SK-N-SH treated with all-trans-retinoic acid at 6 μM for 48 hours (cell line): ENCODE results near the gene SLC16A10.

Experiments
- ATAC-seq: fragments of 200-7000 bp; cut with Tn5 transposase; 3 replicates; pipeline ENCODE4 v1.9.1; 2020; ENCODE audit warnings: mild to moderate bottlenecking, moderate library complexity
- ARNTL ChIP-seq: fragments of 450-650 bp; formaldehyde crosslinking; IDR thresholded peaks from 2 replicates; pipeline ENCODE4 v1.5.0; 2020; ENCODE audit warnings: low read depth, mild to moderate bottlenecking, moderate library complexity, borderline replicate concordance
- CSDC2 ChIP-seq: fragments of 250-450 bp; sonication (Bioruptor Pico); IDR thresholded peaks from 2 replicates; pipeline ENCODE4 v1.5.0; 2020; ENCODE audit warnings: mild to moderate bottlenecking, moderate library complexity
- CSRNP3 ChIP-seq: fragments of 250-450 bp; sonication (Bioruptor Pico); IDR thresholded peaks from 2 replicates; pipeline ENCODE4 v1.5.1; 2021; ENCODE audit warnings: mild to moderate bottlenecking, moderate library complexity
- ESRRG ChIP-seq: fragments of 250-450 bp; sonication (Bioruptor Pico); IDR thresholded peaks from 2 replicates; pipeline ENCODE4 v1.6.1; 2021; ENCODE audit warnings: mild to moderate bottlenecking
- GLIS3 ChIP-seq: fragments of 250-450 bp; sonication (Bioruptor Pico); IDR thresholded peaks from 2 replicates; pipeline ENCODE4 v1.5.0; 2020; ENCODE audit warnings: mild to moderate bottlenecking, moderate library complexity
- ISL1 ChIP-seq: fragments of 250-450 bp; sonication (Bioruptor Pico); IDR thresholded peaks from 2 replicates; pipeline ENCODE4 v2.1.2; 2022; ENCODE audit warnings: mild to moderate bottlenecking, moderate library complexity
- OSR1 ChIP-seq: fragments of 250-450 bp; sonication (Bioruptor Pico); IDR thresholded peaks from 2 replicates; pipeline ENCODE4 v1.8.0; 2022; ENCODE audit warnings: moderate library complexity, mild to moderate bottlenecking, inconsistent platforms
- PPARA ChIP-seq: fragments of 250-450 bp; sonication (Bioruptor Pico); IDR thresholded peaks from 2 replicates; pipeline ENCODE4 v1.5.0; 2020; ENCODE audit warnings: mild to moderate bottlenecking, borderline replicate concordance
- SNAI2 ChIP-seq: fragments of 250-450 bp; sonication (Bioruptor Pico); IDR thresholded peaks from 2 replicates; pipeline ENCODE4 v1.5.0; 2020; ENCODE audit warnings: mild to moderate bottlenecking, moderate library complexity
- TCF4 ChIP-seq: fragments of 250-450 bp; sonication (Bioruptor Pico); IDR thresholded peaks from 2 replicates; pipeline ENCODE4 v1.8.0; 2021; ENCODE audit warnings: mild to moderate bottlenecking, moderate library complexity, borderline replicate concordance
- TOX ChIP-seq: fragments of 250-450 bp; sonication (Bioruptor Pico); IDR thresholded peaks from 2 replicates; pipeline ENCODE4 v1.8.0; 2021; ENCODE audit warnings: mild to moderate bottlenecking, moderate library complexity, borderline replicate concordance
- ZC3H10 ChIP-seq: fragments of 250-450 bp; sonication (Bioruptor Pico); IDR thresholded peaks from 2 replicates; pipeline ENCODE4 v1.5.1; 2021; ENCODE audit warnings: mild to moderate bottlenecking, moderate library complexity
- ZFP3 ChIP-seq: fragments of 250-450 bp; sonication (Bioruptor Pico); IDR thresholded peaks from 2 replicates; pipeline ENCODE4 v1.5.0; 2020; ENCODE audit warnings: mild to moderate bottlenecking, moderate library complexity
- ZFP30 ChIP-seq: fragments of 450-650 bp; formaldehyde crosslinking; IDR thresholded peaks from 2 replicates; pipeline ENCODE4 v1.5.0; 2022; ENCODE audit warnings: mild to moderate bottlenecking, moderate library complexity
- ZNF565 ChIP-seq: fragments of 450-650 bp; formaldehyde crosslinking; conservative IDR thresholded peaks from 2 replicates; pipeline ENCODE4 v1.5.0; 2020; ENCODE audit warnings: low read depth, mild to moderate bottlenecking, moderate library complexity
- ZNF70 ChIP-seq: fragments of 450-650 bp; formaldehyde crosslinking; IDR thresholded peaks from 2 replicates; pipeline ENCODE4 v1.5.0; 2020; ENCODE audit warnings: mild to moderate bottlenecking, moderate library complexity
- ZNF8 ChIP-seq: fragments of 450-650 bp; formaldehyde crosslinking; IDR thresholded peaks from 2 replicates; pipeline ENCODE4 v1.5.0; 2020; ENCODE audit warnings: mild to moderate bottlenecking, moderate library complexity
- TF ChIP-seq, protein P1 (sequence below): fragments of 250-450 bp; sonication (Bioruptor Pico); IDR thresholded peaks from 2 replicates; pipeline ENCODE4 v1.5.1; 2020; ENCODE audit warnings: low read depth, mild to moderate bottlenecking, moderate library complexity
- TF ChIP-seq, protein P2 (sequence below): fragments of 250-450 bp; sonication (Bioruptor Pico); IDR thresholded peaks from 2 replicates; pipeline ENCODE4 v1.8.0; 2020; ENCODE audit warnings: mild to moderate bottlenecking, moderate library complexity, borderline replicate concordance
- TF ChIP-seq, protein P3 (sequence below): fragments of 250-450 bp; sonication (Bioruptor Pico); IDR thresholded peaks from 2 replicates; pipeline ENCODE4 v1.8.0; 2021; ENCODE audit warnings: low read depth, mild to moderate bottlenecking, moderate library complexity, borderline replicate concordance
- TF ChIP-seq, protein P4 (sequence below): fragments of 250-450 bp; sonication (Bioruptor Pico); IDR thresholded peaks from 2 replicates; pipeline ENCODE4 v1.5.0; 2020; ENCODE audit warnings: mild to moderate bottlenecking, moderate library complexity

SLC16A10 gene

DNA sequence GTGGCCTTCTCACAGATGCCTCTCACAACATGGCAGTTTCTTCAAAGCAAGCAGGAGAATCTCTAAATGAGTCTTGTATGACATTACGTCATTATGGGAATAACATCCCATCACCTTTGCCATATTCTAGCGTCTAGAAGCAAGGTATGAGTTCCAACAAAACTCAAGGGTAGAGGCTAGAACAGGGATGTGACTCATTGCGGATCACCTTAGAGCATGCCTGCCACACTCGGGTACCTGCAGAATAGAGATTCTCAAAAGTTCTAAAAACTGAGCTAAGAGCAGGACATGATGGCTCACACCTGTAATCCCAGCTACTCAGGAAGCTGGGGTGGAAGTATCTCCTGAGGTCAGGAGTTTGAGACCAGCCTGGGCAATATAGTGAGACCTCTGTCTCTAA lies 182.8 kb downstream of the SLC16A10 start:
- ATAC-seq, result no peak
- TF ChIP-seq ZFP3 (CRISPR knock-in tag) (no peak), TCF4 (no peak), PPARA (CRISPR knock-in tag) (no peak), GLIS3 (CRISPR knock-in tag) (no peak), OSR1 (CRISPR knock-in tag) (no peak), ZNF70 (CRISPR knock-in tag) (no peak), ISL1 (no peak), SNAI2 (no peak), ESRRG (no peak), CSDC2 (CRISPR knock-in tag) (no peak), TOX (no peak), ARNTL (no peak), ZNF565 (no peak), ZC3H10 (no peak)
- TF ChIP-seq, protein P1, sequence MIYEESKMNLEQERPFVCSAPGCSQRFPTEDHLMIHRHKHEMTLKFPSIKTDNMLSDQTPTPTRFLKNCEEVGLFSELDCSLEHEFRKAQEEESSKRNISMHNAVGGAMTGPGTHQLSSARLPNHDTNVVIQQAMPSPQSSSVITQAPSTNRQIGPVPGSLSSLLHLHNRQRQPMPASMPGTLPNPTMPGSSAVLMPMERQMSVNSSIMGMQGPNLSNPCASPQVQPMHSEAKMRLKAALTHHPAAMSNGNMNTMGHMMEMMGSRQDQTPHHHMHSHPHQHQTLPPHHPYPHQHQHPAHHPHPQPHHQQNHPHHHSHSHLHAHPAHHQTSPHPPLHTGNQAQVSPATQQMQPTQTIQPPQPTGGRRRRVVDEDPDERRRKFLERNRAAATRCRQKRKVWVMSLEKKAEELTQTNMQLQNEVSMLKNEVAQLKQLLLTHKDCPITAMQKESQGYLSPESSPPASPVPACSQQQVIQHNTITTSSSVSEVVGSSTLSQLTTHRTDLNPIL (CRISPR knock-in tag), result no peak
- TF ChIP-seq, protein P2, sequence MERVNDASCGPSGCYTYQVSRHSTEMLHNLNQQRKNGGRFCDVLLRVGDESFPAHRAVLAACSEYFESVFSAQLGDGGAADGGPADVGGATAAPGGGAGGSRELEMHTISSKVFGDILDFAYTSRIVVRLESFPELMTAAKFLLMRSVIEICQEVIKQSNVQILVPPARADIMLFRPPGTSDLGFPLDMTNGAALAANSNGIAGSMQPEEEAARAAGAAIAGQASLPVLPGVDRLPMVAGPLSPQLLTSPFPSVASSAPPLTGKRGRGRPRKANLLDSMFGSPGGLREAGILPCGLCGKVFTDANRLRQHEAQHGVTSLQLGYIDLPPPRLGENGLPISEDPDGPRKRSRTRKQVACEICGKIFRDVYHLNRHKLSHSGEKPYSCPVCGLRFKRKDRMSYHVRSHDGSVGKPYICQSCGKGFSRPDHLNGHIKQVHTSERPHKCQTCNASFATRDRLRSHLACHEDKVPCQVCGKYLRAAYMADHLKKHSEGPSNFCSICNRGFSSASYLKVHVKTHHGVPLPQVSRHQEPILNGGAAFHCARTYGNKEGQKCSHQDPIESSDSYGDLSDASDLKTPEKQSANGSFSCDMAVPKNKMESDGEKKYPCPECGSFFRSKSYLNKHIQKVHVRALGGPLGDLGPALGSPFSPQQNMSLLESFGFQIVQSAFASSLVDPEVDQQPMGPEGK (CRISPR knock-in tag), result no peak
- TF ChIP-seq, protein P3, sequence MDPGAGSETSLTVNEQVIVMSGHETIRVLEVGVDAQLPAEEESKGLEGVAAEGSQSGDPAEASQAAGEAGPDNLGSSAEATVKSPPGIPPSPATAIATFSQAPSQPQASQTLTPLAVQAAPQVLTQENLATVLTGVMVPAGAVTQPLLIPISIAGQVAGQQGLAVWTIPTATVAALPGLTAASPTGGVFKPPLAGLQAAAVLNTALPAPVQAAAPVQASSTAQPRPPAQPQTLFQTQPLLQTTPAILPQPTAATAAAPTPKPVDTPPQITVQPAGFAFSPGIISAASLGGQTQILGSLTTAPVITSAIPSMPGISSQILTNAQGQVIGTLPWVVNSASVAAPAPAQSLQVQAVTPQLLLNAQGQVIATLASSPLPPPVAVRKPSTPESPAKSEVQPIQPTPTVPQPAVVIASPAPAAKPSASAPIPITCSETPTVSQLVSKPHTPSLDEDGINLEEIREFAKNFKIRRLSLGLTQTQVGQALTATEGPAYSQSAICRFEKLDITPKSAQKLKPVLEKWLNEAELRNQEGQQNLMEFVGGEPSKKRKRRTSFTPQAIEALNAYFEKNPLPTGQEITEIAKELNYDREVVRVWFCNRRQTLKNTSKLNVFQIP (CRISPR knock-in tag), result no peak
- TF ChIP-seq, protein P4, sequence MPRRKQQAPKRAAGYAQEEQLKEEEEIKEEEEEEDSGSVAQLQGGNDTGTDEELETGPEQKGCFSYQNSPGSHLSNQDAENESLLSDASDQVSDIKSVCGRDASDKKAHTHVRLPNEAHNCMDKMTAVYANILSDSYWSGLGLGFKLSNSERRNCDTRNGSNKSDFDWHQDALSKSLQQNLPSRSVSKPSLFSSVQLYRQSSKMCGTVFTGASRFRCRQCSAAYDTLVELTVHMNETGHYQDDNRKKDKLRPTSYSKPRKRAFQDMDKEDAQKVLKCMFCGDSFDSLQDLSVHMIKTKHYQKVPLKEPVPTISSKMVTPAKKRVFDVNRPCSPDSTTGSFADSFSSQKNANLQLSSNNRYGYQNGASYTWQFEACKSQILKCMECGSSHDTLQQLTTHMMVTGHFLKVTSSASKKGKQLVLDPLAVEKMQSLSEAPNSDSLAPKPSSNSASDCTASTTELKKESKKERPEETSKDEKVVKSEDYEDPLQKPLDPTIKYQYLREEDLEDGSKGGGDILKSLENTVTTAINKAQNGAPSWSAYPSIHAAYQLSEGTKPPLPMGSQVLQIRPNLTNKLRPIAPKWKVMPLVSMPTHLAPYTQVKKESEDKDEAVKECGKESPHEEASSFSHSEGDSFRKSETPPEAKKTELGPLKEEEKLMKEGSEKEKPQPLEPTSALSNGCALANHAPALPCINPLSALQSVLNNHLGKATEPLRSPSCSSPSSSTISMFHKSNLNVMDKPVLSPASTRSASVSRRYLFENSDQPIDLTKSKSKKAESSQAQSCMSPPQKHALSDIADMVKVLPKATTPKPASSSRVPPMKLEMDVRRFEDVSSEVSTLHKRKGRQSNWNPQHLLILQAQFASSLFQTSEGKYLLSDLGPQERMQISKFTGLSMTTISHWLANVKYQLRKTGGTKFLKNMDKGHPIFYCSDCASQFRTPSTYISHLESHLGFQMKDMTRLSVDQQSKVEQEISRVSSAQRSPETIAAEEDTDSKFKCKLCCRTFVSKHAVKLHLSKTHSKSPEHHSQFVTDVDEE (CRISPR knock-in tag), result no peak

GRCh38 chr6:111274593-111275217 lies 187.4 kb downstream of the SLC16A10 start:
- ATAC-seq, result no peak
- TF ChIP-seq PPARA (CRISPR knock-in tag) (no peak), ZFP30 (no peak), ZNF8 (CRISPR knock-in tag) (no peak), ZFP3 (CRISPR knock-in tag) (no peak), ZC3H10 (no peak), TOX (no peak), ESRRG (no peak), TCF4 (no peak), OSR1 (CRISPR knock-in tag) (no peak), ZNF565 (no peak), CSRNP3 (CRISPR knock-in tag) (no peak), ZNF70 (CRISPR knock-in tag) (no peak), ISL1 (no peak), SNAI2 (no peak)
- TF ChIP-seq, protein P4 (CRISPR knock-in tag), result no peak
- TF ChIP-seq, protein P1 (CRISPR knock-in tag), result no peak
- TF ChIP-seq, protein P3 (CRISPR knock-in tag), result no peak
- TF ChIP-seq, protein P2 (CRISPR knock-in tag), result no peak
